ENCODE data around the gene PPP2R5D. TPM values are rescaled to one million over a fixed set of nuclear protein-coding genes. Genes with fewer than 3 reads are reported as not detected.

Gene PPP2R5D
- total RNA-seq, 2 donors from 2014 or later: 25.2 to 30.2 TPM

DNA sequence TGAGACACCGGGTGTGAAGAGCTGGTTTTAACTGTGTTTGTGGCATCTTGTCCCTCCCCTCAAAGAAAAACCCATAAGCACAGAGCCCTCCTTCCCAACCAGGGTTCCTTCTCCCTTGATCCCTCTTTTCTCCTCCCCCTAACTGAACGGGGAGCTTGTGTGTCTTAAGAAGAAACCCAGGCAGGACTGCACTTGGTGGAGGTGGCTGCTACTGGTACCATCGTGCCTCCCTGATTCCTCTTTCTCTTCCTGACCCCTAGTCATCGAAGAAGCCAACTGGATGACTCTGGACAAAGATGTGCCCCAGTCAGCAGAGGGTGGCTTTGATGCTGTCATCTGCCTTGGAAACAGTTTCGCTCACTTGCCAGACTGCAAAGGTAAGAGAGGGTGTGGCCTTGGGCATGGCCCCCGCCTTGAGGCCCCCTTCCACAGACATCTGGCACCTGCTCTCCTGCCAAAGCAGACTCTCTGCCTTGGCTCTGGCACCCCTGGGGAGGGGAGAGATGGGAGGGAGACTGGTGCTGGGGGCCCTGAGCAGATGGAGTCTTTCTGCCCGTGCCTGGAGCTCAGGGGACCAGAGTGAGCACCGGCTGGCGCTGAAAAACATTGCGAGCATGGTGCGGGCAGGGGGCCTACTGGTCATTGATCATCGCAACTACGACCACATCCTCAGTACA lies 21.7 kb upstream of the PPP2R5D start:
- DNase-seq: no peak
- no peak for ATAC-seq
- intact Hi-C loops (cut with DNase I): no loop called here

DNA sequence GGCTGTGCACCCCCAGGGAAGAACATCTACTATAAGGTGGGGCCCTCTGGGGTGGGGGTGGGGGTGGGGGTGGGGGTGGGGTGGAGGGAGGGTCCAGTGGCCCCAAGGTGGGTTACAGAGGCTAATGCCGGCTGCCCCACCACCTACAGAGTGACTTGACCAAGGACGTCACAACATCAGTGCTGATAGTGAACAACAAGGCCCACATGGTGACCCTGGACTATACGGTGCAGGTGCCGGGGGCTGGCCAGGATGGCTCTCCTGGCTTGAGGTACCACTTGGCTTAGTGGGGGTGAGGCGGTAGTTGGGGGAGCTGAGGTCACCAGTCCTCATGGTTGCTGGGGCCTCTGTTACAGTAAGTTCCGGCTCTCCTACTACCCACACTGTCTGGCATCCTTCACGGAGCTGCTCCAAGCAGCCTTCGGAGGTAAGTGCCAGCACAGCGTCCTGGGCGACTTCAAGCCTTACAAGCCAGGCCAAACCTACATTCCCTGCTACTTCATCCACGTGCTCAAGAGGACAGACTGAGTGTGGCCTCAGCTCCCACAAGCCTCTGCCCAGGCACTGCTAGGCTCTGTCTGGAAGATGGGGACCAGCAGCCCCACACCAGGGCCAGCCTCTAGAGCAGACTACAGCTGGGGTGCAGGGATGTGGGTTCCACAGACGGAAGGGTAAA lies 21.1 kb upstream of the PPP2R5D start:
- intact Hi-C loops (cut with DNase I): no loop called here
- ATAC-seq (no peak), DNase-seq (no peak)

DNA sequence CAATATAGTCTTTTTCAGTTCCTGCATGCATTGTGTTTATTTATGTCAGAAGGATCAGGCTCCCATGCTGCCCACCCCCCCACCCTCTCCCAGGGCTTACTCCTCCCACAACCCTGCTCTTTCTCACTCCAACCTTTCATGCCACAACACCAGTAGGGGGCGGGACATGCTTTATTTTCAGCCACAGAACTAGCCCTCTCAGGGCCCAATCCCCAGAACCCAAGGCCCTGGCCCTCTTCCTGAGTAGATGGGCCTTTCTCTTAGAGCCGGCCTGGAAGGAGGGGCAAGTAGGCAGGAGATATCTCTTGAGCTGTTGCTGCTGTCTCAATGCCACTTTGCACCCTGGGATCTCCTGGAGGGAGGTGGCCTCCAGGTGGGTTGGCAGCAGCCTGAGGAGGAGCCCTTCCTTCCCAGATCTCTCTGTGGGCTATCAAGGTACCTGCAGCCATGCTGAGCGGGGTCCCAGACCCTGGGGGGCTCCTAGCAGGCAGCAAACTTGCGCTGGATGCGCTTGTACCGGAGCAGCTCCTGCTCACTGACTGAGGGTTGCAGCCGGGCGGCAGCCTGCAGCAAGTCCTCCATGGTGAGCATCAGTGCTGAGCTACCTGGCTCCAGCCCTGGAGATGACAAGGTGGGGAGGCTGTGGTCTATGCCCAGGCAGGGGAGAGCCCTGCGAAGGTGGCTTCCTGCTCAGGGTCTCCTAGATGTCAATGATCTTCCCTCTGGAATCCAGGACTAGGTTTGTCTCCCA lies 20.3 kb upstream of the PPP2R5D start:
- DNase-seq: no peak
- intact Hi-C loops (cut with DNase I): no loop called here

DNA sequence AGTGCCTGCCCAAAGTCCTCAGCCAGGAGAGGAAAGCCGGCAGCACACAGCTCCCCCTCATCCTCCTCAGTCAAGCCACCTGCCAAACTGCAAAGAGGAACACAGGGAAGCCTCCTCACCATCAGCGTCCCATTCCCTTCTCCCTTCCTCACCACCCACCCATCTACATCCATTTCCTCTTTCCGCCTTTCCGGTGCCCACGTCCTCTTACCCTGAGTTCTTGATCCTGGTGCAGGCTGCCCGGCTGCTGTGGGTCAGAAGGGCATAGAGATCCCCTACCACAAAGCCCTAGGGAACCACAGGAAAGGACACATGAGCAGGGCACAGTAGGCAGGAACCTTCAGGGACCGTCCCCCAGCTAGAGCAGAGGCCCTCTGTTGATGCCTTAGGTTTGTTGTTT lies 17.8 kb upstream of the PPP2R5D start:
- intact Hi-C loops (cut with DNase I): no loop called here
- ATAC-seq: no peak
- DNase-seq: no peak

More for the DNA sequence above, 20.3 kb upstream of the PPP2R5D start:
- no peak for ATAC-seq

DNA sequence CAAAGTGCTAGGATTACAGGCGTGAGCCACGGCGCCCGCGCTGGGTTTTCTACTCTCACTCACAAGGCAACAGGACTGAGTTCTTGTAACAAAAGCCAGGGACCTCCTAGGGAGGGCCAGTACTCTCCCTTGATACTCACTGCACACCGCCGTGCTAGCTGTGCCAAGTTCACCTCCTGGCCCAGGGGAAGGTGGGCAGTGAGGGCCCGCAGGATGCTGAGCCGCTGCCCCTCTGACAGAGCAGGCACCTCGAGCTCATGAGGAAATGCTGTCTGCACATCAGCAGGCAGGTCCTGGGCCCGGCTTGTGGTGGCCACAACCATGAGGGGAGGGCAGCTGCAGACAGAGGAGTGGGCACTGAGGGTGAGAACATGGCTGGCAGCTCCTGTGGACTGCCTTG lies 17.1 kb upstream of the PPP2R5D start:
- ATAC-seq (no peak), DNase-seq (no peak)
- intact Hi-C loops (cut with DNase I): no loop called here

DNA sequence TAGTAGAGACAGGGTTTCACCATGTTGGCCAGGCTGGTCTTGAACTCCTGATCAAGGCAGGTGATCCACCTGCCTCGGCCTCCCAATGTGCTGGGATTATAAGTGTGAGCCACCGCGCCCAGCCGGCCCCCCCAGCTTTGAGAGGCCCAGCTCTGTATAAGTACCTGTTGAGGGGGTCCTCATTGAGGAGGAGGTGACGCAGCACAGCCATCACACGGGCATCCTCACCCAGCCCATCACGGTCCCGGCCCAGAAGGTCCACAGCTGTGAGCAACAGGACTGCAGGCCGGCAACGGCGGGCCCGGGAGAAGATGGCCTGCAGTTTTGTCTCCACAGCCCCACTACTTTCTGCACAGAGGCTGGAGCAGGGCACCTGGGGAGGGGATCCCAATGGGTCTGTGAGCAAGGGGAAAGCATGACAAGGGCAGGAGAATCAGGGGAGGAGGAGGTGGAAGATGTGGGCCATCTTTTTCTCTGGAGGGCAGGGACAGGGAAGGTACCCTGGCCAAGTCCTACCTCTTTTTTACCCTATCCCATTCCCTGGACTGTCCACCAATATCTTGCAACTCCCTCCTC lies 16.2 kb upstream of the PPP2R5D start:
- ATAC-seq: no peak
- no peak for DNase-seq
- intact Hi-C loops (cut with DNase I): no loop called here

DNA sequence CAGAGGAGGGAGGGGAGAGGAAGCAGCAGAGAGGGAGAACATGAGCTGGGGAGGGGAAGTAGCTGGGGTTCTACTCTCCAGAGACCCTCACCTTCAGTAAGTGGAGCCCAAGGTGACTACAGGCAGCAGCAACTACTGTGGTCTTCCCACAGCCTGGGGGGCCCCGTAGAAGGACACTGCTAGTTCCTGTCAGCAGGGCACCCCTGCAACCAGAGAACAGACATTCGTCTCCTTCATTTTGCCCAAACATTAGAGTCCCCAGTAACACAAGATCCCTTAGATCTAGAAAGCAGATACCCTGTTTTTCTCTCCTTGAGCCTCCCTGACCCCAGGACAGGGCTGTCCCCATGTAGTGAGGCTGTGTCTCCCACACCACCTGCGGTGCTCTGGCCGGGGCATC lies 15.6 kb upstream of the PPP2R5D start:
- ATAC-seq (no peak), DNase-seq (no peak)
- intact Hi-C loops (cut with DNase I): no loop called here

DNA sequence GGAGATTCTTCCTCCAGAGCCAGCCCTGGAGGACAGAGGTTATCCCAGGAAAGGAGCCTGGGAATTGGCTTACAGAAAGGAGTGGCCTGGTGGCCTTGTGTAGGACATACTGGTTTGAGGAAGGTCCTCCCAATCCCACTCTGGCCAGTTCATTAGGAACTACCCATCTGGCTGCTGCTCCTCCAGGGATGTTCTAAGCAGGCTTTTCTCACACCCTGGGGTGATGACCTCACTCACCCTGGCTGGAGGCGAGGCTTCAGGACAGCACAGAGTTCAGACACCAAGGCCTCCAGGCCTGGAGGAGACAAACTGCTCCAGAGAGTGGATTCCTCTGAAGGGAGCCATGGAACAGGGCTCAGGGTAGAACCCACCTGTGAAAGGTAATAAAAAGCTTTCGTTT lies 14.9 kb upstream of the PPP2R5D start:
- ATAC-seq: no peak
- no peak for DNase-seq
- intact Hi-C loops (cut with DNase I): no loop called here

DNA sequence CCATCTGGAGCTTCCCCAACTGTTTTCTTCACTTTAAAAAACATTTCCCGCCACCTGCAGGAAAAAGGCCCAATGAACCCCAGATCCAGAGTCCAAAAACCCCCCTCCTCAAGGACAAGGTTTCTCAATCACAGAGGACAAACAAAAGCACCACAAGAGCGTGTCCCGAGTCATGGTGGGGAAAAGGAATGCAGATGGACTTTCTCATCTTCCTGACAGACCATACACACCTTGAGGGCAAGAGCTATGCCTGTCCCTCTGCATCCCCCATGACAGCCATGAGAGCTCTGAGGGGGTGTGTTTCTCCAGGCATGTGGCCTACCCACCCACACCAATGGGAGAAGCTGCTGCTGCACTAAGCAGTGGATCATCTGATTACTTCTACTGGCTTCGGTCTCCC lies 14.4 kb upstream of the PPP2R5D start:
- ATAC-seq (no peak), DNase-seq (no peak)
- intact Hi-C loops (cut with DNase I): no loop called here

DNA sequence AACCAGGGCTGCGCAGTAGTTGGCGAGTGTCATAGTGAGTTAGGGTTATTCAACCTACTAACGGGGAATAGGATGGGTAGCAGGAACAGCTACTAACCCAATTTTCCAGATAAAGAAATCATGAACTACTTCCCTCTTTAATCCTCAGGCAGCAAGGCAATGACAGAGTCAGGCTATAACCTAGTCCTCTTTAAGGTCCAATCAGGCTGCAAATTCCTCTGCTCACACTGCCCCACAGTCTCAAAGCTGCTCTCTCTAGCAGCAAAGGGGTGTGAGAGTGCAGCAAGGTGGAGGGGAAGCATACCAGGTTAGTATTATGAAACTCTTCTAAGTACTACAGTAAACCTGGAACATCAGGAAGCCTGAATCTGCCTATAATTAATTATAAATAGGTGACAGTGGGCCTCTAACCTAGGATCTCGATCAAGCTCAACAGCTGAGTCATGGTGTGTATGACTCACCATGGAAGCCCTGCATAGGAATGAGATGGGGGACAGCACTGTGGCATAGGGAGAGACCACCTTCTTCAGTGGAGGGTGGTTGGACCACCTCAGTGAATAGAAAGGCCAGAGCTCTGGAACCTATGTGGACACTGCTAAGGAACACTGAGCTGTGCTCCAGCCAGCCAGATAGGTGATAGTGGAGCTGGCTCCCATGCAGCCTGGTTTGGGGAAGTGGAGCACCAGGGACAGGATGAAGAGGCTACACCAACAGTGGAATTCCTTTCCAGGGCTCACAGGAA lies 13.3 kb upstream of the PPP2R5D start:
- peak in 1 of 2 donors; percentile 35 for ATAC-seq
- intact Hi-C loops (cut with DNase I): no loop called here
- DNase-seq: no peak

DNA sequence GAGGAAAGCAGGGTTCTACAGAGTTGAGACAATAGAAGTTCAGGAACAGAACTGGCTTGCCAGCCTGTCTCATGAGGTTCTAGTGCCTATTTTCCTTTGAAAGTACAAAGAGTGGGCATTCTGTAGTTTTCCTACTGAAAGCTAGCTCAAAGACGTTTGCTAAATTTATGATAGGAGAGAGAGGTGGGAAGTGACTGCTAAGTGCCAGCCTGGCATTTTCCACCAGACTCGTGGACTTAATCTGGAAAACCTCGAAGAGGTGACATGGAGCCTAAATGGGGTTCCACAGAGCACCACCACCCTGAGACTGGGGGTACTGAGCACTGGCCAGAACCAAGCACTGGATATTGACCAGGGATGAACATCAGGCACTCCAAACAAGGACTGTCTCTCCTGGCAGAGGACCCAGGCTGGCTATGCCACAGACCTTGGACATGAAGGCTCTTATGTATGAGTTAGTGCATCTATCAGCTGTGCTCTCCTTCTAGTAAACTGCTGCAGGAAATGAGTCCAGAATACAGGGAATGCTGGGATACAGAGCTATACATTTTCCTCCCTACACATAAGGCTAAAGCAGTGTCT lies 12.5 kb upstream of the PPP2R5D start:
- DNase-seq (no peak), ATAC-seq (no peak)
- intact Hi-C loops (cut with DNase I): no loop called here

DNA sequence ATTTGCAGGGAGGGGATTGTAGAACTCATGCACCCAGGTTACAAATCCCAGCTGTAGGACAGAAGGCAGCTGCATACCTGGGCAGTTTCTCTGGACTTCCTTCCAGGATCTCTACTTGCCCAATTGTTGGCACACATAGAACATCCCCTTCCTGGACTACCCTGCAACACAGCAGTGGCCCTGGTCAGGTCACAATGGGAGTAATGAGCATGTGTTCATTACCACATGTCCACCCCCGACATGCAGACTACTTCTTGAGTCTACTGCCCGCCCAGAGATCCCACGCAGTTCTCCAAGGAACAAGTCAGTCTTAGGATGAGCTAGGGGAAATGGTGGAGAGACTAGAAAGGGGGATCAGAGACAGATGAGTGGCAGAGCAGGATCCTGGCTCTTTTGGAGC lies 10.4 kb upstream of the PPP2R5D start:
- DNase-seq (no peak), ATAC-seq (no peak)
- intact Hi-C loops (cut with DNase I): no loop called here

DNA sequence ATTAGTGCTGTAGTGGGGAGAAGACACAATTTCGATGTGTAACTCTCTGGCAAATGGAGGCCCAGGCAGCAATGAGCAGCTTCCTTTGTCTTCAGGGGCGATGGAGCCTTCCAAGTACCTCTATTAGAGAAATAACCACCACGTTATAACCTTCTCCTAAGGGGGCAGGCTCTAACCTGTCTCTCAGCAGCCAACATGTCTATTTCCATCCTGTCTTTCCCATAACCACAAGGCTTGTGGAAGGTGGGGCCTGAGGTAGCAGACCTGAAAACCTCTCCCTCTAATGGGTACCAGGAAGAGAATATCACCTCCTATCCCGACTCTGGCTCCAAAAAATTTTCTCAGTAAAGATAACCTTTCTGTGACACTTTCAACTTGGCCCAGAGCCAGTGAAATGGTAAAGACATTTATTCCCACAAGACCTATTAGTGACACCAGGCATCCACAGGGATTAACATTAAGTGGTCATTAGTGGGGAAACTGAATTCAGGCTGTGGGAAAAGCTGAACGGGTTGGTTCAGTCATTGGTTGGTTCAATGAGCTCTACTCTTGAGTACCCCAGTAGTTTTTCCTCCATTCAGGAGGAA lies 9.4 kb upstream of the PPP2R5D start:
- intact Hi-C loops (cut with DNase I): no loop called here
- DNase-seq (no peak), ATAC-seq (no peak)

DNA sequence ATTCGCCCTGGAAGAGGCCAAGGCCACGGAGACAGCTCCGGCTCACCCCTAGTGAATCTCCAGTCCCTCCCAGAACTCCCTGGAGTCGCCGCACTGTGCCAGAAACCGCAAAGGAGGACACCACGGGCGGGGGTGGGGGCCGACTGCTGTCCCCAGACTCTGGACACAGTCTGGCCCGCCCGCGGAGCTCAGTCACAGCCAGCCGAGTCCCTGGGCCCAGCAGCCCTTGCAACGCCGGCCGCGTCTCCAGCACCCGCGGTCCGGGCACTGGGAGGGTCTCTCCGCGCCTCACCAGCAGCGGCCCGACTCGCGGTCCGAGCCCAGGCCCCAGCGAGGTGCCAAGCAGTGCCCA lies 5.9 kb upstream of the PPP2R5D start:
- peak; percentile 38 for DNase-seq
- intact Hi-C loops (cut with DNase I): no loop called here

DNA sequence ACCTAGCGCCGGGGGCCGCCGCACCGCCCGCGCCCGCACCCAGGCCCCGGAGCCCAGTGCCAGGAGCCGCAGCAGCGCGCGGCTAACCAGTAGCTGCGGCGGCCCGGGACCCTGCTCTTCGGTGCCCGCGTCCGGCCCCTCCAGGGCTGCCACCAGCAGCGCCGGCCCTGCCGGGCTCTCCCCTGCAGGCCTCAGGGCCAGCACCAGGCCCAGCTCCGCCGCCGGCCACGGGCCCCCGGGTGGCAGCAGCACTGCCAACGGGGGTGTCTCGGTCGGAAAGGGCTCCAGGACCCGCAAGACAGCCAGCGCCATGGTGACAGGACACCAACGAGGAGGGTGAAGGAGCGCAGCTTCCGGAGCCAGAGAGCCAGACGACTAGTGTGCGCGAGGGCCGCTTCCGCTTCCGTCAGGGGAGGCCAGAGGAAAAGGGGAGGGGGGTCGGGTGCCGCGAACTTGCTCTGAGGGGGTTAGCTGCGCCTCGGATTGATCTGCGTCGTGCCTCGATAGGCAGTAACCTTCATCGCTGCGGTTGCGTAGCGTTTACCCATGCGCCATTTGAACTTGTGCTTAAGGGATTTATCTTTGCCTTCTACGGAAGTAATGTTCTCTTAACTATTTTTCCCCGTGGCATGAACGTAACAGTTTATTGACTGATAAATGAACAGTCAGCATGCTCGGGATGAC lies 5.4 kb upstream of the PPP2R5D start, which contains the start of gene PEX6:
TSS of gene PEX6 (minus strand) at position 343 of the 684 bp plus-strand sequence. CDS start at position 312, 31 bp downstream.
- DNase-seq: peak; percentile 96
- ATAC-seq: peak; percentile 96 to 97
- intact Hi-C loops (cut with DNase I): no loop called here

More for the DNA sequence above, 5.9 kb upstream of the PPP2R5D start:
- ATAC-seq: peak; percentile 47 to 56

DNA sequence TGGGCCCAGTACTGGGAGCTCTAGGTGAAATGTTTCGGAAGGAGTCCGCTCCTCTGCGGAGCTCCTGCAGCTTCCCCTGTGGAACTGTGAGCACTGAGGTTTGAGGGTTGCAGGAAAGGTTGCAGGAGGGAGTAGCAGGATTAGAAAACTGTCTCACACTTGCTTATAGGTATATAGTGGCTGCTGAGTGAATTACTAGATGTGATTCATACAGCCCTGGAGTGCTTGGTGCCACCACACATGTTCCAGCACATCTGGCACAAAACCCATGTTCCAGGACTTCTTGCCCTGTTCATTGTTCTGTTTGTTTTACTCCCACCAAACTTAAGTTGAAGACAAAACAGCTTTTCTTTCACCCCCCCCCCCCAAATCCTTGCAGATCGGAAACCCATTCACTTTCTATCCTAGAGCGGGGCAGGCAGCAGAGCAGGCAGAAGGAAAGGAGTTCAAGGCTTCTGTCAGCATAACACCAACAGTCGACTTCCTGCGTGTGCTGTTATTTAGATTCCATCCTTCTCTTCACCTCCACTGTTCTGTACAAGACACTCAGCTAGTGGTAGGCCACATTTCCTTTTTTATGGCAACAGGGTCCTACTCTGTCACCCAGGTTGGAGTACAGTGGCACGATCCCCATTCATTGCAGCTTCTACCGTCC lies 4.7 kb upstream of the PPP2R5D start:
- intact Hi-C loops (cut with DNase I): loop anchor here in 1 of 2 donors (5.0 kb wide), 1 partner anchor 47 kb away; no protein-coding TSS in a partner anchor
- ATAC-seq: peak; percentile 1 to 3
- DNase-seq: no peak

DNA sequence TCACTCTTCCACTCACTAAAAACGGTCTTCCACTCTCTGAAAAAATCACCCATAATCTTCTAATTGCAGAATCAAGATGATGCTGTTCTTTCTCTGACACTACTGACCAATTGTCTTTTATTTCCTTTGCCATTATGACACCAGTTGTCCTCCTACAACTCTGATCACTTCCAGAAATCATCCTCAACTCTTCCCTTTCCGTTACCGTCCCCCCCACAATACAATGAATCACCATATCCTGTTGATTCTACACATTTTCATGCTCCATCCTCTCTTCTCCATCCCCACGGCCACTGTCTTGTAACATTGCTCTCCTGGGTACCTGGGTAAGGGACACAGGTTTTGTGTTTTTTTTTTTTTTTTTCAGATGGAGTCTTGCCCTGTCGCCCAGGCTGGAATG lies 2.5 kb upstream of the PPP2R5D start:
- DNase-seq (no peak), ATAC-seq (no peak)
- intact Hi-C loops (cut with DNase I): loop anchor here in 1 of 2 donors (5.0 kb wide), 1 partner anchor 50 kb away; no protein-coding TSS in a partner anchor

Data from left cardiac atrium (tissue), 4 donors.